Measurements from ENCODE around the gene IL9R. TPM values are rescaled to one million over a fixed set of nuclear protein-coding genes. Genes with fewer than 3 reads are reported as not detected.

IL9R gene
- total and polyA plus RNA-seq, 9 of the 15 experiments (the other 6 are each of a cell fraction or from before 2014, with no cell fraction given), result 0.58 to 2.7 (median 1.6) TPM

DNA sequence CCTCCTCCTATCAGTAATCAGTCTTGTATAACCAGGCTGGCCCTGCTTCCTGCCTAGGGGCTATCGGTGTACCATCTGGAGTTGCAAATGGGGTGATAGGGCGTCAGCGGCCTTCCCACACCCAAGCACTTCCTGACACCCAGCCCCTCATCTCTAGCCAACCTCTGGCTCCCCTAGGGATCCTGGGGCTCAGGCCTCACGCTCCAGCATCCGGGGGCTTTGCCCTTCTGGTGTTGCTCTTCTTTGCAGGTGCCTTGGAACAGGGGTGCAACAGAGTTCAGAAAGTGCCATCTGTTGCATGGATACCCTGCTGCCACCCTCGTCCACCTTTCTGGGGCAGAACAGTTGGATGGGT lies 4.1 kb downstream of the IL9R start (continued):
- no peak for TF ChIP-seq PCBP1 (IDR thresholded peaks at IDR 0.05; ENCODE audit: low read depth, low read length, poor library complexity, severe bottlenecking)
- TF ChIP-seq ATF1 (CRISPR knock-in tag; IDR thresholded peaks at IDR 0.05), result no peak
- TF ChIP-seq ATF1 (tag; IDR thresholded peaks at IDR 0.05), result 0 out of 2 replicates have a peak, but pooled peaks have one; percentile 22
- TF ChIP-seq, protein P1, sequence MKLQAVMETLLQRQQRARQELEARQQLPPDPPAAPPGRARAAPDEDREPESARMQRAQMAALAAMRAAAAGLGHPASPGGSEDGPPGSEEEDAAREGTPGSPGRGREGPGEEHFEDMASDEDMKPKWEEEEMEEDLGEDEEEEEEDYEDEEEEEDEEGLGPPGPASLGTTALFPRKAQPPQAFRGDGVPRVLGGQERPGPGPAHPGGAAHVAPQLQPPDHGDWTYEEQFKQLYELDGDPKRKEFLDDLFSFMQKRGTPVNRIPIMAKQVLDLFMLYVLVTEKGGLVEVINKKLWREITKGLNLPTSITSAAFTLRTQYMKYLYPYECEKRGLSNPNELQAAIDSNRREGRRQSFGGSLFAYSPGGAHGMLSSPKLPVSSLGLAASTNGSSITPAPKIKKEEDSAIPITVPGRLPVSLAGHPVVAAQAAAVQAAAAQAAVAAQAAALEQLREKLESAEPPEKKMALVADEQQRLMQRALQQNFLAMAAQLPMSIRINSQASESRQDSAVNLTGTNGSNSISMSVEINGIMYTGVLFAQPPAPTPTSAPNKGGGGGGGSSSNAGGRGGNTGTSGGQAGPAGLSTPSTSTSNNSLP (IDR thresholded peaks at IDR 0.05; ENCODE audit: borderline replicate concordance, low read depth, low read length), result no peak
- TF ChIP-seq PHF8 (IDR thresholded peaks at IDR 0.05; ENCODE audit: borderline replicate concordance, low read length), result no peak
- TF ChIP-seq, protein P2, sequence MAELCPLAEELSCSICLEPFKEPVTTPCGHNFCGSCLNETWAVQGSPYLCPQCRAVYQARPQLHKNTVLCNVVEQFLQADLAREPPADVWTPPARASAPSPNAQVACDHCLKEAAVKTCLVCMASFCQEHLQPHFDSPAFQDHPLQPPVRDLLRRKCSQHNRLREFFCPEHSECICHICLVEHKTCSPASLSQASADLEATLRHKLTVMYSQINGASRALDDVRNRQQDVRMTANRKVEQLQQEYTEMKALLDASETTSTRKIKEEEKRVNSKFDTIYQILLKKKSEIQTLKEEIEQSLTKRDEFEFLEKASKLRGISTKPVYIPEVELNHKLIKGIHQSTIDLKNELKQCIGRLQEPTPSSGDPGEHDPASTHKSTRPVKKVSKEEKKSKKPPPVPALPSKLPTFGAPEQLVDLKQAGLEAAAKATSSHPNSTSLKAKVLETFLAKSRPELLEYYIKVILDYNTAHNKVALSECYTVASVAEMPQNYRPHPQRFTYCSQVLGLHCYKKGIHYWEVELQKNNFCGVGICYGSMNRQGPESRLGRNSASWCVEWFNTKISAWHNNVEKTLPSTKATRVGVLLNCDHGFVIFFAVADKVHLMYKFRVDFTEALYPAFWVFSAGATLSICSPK (IDR thresholded peaks at IDR 0.05; ENCODE audit: borderline replicate concordance), result no peak
- no peak for TF ChIP-seq ZFP30 (CRISPR knock-in tag; IDR thresholded peaks at IDR 0.05; ENCODE audit: borderline replicate concordance)
- TF ChIP-seq ZNF431 (CRISPR knock-in tag; IDR thresholded peaks at IDR 0.05), result no peak
- no peak for TF ChIP-seq ZNF324 (CRISPR knock-in tag; IDR thresholded peaks at IDR 0.05)
- no peak for TF ChIP-seq GATAD2B (IDR thresholded peaks at IDR 0.05; ENCODE audit: borderline replicate concordance)
- TF ChIP-seq, protein P3, sequence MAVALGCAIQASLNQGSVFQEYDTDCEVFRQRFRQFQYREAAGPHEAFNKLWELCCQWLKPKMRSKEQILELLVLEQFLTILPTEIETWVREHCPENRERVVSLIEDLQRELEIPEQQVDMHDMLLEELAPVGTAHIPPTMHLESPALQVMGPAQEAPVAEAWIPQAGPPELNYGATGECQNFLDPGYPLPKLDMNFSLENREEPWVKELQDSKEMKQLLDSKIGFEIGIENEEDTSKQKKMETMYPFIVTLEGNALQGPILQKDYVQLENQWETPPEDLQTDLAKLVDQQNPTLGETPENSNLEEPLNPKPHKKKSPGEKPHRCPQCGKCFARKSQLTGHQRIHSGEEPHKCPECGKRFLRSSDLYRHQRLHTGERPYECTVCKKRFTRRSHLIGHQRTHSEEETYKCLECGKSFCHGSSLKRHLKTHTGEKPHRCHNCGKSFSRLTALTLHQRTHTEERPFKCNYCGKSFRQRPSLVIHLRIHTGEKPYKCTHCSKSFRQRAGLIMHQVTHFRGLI (CRISPR knock-in tag; IDR thresholded peaks at IDR 0.05), result no peak
- no peak for TF ChIP-seq FOXJ2 (tag; IDR thresholded peaks at IDR 0.05)
- no peak for TF ChIP-seq SRSF7 (optimal IDR thresholded peaks at IDR 0.05; ENCODE audit: low read depth, low read length)
- TF ChIP-seq SREBF2 (CRISPR knock-in tag; IDR thresholded peaks at IDR 0.05), result no peak
- TF ChIP-seq, protein P4, sequence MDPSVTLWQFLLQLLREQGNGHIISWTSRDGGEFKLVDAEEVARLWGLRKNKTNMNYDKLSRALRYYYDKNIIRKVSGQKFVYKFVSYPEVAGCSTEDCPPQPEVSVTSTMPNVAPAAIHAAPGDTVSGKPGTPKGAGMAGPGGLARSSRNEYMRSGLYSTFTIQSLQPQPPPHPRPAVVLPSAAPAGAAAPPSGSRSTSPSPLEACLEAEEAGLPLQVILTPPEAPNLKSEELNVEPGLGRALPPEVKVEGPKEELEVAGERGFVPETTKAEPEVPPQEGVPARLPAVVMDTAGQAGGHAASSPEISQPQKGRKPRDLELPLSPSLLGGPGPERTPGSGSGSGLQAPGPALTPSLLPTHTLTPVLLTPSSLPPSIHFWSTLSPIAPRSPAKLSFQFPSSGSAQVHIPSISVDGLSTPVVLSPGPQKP (CRISPR knock-in tag; IDR thresholded peaks at IDR 0.05), result no peak
- no peak for TF ChIP-seq ZSCAN32 (CRISPR knock-in tag; IDR thresholded peaks at IDR 0.05)
- TF ChIP-seq BHLHE40 (IDR thresholded peaks at IDR 0.05; ENCODE audit: low read length), result no peak
- TF ChIP-seq ZNF79 (CRISPR knock-in tag; IDR thresholded peaks at IDR 0.05; ENCODE audit: low read depth), result no peak
- peak; percentile 43; the same call in 1 of the 2 replicates for TF ChIP-seq MBD2 (IDR thresholded peaks at IDR 0.05; ENCODE audit: borderline replicate concordance, low read depth)
- no peak for TF ChIP-seq C11orf30 (IDR thresholded peaks at IDR 0.05; ENCODE audit: low read depth)
- TF ChIP-seq CBX2 (IDR thresholded peaks at IDR 0.05; ENCODE audit: insufficient read depth, low read length, poor library complexity, severe bottlenecking), result no peak
- no peak for TF ChIP-seq BRD4 (IDR thresholded peaks at IDR 0.05)
- TF ChIP-seq RNF2 (IDR thresholded peaks at IDR 0.05), result peak; percentile 65; the same call in 1 of the 2 replicates
- TF ChIP-seq, protein P5, sequence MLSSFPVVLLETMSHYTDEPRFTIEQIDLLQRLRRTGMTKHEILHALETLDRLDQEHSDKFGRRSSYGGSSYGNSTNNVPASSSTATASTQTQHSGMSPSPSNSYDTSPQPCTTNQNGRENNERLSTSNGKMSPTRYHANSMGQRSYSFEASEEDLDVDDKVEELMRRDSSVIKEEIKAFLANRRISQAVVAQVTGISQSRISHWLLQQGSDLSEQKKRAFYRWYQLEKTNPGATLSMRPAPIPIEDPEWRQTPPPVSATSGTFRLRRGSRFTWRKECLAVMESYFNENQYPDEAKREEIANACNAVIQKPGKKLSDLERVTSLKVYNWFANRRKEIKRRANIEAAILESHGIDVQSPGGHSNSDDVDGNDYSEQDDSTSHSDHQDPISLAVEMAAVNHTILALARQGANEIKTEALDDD (IDR thresholded peaks at IDR 0.05), result 0 out of 2 replicates have a peak, but pooled peaks have one; percentile 41
